ENCODE measurements around the gene ARHGAP40. TPM values are rescaled to one million over a fixed set of nuclear protein-coding genes. Genes with fewer than 3 reads are reported as not detected.

ARHGAP40 gene
- total RNA-seq, 4 donors from 2014 or later: not detected

DNA sequence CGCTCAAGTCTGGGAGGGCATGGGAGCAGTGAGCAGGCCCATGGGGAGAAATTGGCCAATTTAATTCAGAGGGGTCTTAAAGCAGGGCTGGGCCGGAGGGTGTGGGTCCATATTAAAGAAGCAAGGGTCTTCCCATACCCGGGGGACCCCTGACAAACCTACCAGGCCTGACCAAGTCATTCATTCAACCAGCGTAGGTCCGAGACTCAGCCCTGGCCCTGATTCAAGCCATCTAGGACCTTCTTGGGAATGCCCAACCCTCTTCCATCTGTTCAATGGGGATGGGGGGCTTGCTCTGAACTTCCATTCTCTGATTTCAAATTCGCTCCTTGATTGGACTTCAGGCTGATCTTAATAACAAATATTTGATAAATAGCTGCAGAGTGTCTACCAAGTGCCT, 13.3 kb upstream of the ARHGAP40 start:
- Histone ChIP-seq H3K27me3 (peaks cover 0 to 9% of the 10 kb centered on the region in 2 donors), H3K4me1 (no peaks in the 10 kb centered on the region), H3K27ac (no peak overlapping the region), H3K4me3 (no peak overlapping the region), H3K36me3 (no peaks in the 10 kb centered on the region), H3K9me3 (no peaks in the 10 kb centered on the region)
- no peak for DNase-seq (ENCODE audit: low spot score in 2 of 2)
- TF ChIP-seq, protein P1, sequence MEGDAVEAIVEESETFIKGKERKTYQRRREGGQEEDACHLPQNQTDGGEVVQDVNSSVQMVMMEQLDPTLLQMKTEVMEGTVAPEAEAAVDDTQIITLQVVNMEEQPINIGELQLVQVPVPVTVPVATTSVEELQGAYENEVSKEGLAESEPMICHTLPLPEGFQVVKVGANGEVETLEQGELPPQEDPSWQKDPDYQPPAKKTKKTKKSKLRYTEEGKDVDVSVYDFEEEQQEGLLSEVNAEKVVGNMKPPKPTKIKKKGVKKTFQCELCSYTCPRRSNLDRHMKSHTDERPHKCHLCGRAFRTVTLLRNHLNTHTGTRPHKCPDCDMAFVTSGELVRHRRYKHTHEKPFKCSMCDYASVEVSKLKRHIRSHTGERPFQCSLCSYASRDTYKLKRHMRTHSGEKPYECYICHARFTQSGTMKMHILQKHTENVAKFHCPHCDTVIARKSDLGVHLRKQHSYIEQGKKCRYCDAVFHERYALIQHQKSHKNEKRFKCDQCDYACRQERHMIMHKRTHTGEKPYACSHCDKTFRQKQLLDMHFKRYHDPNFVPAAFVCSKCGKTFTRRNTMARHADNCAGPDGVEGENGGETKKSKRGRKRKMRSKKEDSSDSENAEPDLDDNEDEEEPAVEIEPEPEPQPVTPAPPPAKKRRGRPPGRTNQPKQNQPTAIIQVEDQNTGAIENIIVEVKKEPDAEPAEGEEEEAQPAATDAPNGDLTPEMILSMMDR (IDR thresholded peaks at IDR 0.05): no peak
- TF ChIP-seq EP300 (IDR thresholded peaks at IDR 0.05) (no peak), POLR2A (IDR thresholded peaks at IDR 0.05) (no peak)
- WGBS, 2 donors: 85 to 89% methylated on average over 6 of the region's 6 CpGs

- Histone ChIP-seq H3K27ac (no peak overlapping the region), H3K27me3 (peaks cover 0 to 9% of the 10 kb centered on the region in 2 donors), H3K4me1 (no peaks in the 10 kb centered on the region), H3K36me3 (no peaks in the 10 kb centered on the region), H3K9me3 (no peaks in the 10 kb centered on the region), H3K4me3 (no peak overlapping the region)
- TF ChIP-seq, protein P1 (IDR thresholded peaks at IDR 0.05): no peak
- no peak for TF ChIP-seq EP300 (IDR thresholded peaks at IDR 0.05)
- TF ChIP-seq POLR2A (IDR thresholded peaks at IDR 0.05): no peak
- WGBS, 2 donors: 81 to 82% methylated on average over 4 of the region's 4 CpGs
- DNase-seq (ENCODE audit: low spot score in 2 of 2): no peak
Observed at GRCh38 chr20:38589351-38589750, 12.3 kb upstream of the ARHGAP40 start.

DNA sequence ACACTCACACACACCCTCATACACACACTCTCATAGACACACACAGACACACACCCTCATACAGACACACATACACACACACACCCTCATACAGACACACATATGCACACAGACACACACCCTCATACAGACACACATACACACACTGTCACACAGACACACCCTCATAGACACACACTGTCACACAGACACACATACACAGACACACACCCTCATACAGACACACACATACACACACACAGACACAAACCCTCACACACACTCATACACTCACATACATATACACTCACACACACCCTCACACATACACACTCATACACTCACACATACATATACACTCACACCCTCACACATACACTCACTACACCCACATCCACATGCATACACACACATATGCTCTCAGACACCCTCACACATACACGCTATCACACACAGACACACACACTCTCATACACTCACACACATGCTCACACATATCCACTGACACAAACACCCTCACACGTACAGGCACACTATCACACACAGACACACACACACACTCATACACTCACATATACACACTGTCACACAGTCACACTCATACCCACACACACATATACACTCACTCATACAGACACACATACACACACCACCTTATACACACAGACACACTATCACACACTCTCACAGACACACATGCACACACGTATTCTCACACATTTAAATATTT, 11.5 kb upstream of the ARHGAP40 start:
- no peaks in the 10 kb centered on the region for H3K9me3 ChIP-seq
- peaks cover 0 to 9% of the 10 kb centered on the region in 2 donors for H3K27me3 ChIP-seq
- no peak overlapping the region for H3K4me3 ChIP-seq
- no peak for DNase-seq (ENCODE audit: low spot score in 2 of 2)
- no peaks in the 10 kb centered on the region for H3K4me1 ChIP-seq
- no peak overlapping the region for H3K27ac ChIP-seq
- 76 to 84% methylated on average over 3 of the region's 3 CpGs for whole genome bisulfite sequencing, 2 donors
- H3K36me3 ChIP-seq: no peaks in the 10 kb centered on the region
- TF ChIP-seq, protein P1 (IDR thresholded peaks at IDR 0.05): no peak
- TF ChIP-seq EP300 (IDR thresholded peaks at IDR 0.05): no peak
- no peak for TF ChIP-seq POLR2A (IDR thresholded peaks at IDR 0.05)

DNA sequence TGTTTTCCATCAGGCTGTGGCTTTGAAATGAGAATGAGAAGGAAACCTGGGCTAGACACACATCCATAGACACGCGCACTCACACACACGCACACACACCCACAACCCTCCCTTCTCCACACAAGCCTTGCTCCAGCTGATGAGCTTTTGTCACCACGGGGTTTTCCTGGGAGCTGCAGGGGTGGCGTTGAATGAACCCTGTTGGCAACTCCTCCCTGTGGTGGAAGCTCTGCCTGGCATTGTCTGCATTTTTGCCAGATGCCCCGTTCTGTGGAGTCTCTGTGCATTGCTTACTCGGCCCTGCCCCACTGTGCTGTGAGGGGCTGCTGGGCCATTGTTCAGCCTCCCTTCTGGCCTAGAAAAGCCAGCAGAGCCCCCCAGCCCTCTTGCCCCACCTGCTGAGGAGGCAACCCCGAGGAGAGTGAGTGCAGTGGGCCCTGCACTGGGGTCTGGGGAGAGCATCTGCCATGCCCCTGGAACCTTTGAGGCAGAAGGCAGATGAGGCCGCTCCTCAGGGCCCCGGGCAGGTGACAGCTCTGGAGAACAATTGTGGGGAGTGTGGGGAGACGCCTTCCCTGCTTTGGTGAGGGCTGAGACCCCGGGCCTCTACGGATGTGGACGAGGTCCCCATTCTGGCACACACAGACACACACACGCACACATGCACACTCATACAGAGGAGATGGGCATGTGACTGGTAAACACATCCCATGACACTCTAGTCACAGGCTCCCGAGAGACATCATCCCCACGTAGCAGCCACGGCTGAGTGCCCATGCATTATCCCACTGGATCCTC, 10.7 kb upstream of the ARHGAP40 start:
- no peak overlapping the region for H3K4me3 ChIP-seq
- no peaks in the 10 kb centered on the region for H3K4me1 ChIP-seq
- no peak overlapping the region for H3K27ac ChIP-seq
- no peak for DNase-seq (ENCODE audit: low spot score in 2 of 2)
- TF ChIP-seq, protein P1 (IDR thresholded peaks at IDR 0.05): no peak
- TF ChIP-seq POLR2A (IDR thresholded peaks at IDR 0.05) (no peak), EP300 (IDR thresholded peaks at IDR 0.05) (no peak)
- H3K36me3 ChIP-seq: no peaks in the 10 kb centered on the region
- peaks cover 0 to 9% of the 10 kb centered on the region in 2 donors for H3K27me3 ChIP-seq
- 73% methylated on average over 17 to 18 of the region's 18 CpGs for WGBS, 2 donors
- H3K9me3 ChIP-seq: no peaks in the 10 kb centered on the region

Data from tibial nerve (tissue), 4 donors.